PFSK-1 (cell line): ENCODE results near the gene MGLL.

Source experiments
- FOXP2 ChIP-seq: optimal IDR thresholded peaks from 2 replicates; pipeline ENCODE3; 2011; ENCODE audit warnings: borderline replicate concordance, control low read depth, inconsistent platforms; ENCODE audit not compliant: insufficient read depth; ENCODE audit errors: extremely low read length, extremely low read depth
- POLR2AphosphoS5 ChIP-seq: IDR thresholded peaks from 2 replicates; pipeline ENCODE4 v1.6.1; 2012; ENCODE audit warnings: low read depth, mild to moderate bottlenecking, control low read depth, low read length, moderate library complexity
- SIN3A ChIP-seq: IDR thresholded peaks from 2 replicates; pipeline ENCODE4 v1.6.1; 2012; ENCODE audit warnings: mild to moderate bottlenecking, low read length, moderate library complexity, borderline replicate concordance; ENCODE audit not compliant: insufficient read depth
- TAF1 ChIP-seq: IDR thresholded peaks from 2 replicates; pipeline ENCODE4 v1.6.1; 2012; ENCODE audit warnings: low read length, control low read depth, borderline replicate concordance; ENCODE audit not compliant: insufficient read depth
- TF ChIP-seq, protein P1 (sequence below), 2 experiments: IDR thresholded peaks; 2 replicates each; pipeline versions ENCODE4 v1.6.1 to v1.8.0; 2011 to 2012; ENCODE audit warnings: low read depth in 2 of 2, low read length in 2 of 2, control low read depth in 1 of 2, inconsistent platforms in 1 of 2, mild to moderate bottlenecking in 1 of 2, moderate library complexity in 1 of 2; ENCODE audit not compliant: insufficient read depth in 1 of 2

DNA sequence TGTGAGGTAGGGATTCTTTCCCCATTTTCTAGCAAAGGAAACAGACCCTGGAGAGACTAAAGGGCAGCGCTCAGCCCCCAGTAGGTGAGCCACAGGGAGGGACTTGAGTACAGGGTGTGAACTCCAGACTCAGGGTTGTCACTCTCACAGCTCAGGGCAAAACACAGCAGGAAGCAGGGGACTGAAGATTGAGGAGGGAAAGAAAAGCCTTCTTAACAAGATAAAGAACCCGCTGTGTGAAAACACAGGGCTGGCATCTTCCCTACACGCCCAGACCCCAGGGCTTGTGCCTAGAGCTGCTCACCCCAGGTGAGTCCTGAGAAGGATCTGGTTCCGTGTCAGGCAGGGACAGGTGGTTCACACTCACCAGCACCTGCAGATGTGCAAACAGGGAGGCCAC, 90.0 kb downstream of the MGLL start:
- no peak for TF ChIP-seq POLR2AphosphoS5
- TF ChIP-seq, protein P1, sequence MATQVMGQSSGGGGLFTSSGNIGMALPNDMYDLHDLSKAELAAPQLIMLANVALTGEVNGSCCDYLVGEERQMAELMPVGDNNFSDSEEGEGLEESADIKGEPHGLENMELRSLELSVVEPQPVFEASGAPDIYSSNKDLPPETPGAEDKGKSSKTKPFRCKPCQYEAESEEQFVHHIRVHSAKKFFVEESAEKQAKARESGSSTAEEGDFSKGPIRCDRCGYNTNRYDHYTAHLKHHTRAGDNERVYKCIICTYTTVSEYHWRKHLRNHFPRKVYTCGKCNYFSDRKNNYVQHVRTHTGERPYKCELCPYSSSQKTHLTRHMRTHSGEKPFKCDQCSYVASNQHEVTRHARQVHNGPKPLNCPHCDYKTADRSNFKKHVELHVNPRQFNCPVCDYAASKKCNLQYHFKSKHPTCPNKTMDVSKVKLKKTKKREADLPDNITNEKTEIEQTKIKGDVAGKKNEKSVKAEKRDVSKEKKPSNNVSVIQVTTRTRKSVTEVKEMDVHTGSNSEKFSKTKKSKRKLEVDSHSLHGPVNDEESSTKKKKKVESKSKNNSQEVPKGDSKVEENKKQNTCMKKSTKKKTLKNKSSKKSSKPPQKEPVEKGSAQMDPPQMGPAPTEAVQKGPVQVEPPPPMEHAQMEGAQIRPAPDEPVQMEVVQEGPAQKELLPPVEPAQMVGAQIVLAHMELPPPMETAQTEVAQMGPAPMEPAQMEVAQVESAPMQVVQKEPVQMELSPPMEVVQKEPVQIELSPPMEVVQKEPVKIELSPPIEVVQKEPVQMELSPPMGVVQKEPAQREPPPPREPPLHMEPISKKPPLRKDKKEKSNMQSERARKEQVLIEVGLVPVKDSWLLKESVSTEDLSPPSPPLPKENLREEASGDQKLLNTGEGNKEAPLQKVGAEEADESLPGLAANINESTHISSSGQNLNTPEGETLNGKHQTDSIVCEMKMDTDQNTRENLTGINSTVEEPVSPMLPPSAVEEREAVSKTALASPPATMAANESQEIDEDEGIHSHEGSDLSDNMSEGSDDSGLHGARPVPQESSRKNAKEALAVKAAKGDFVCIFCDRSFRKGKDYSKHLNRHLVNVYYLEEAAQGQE (IDR thresholded peaks at IDR 0.05; ENCODE audit: insufficient read depth in 1 of 2, low read depth in 2 of 2, low read length in 2 of 2): no peak
- no peak for TF ChIP-seq TAF1
- no peak for TF ChIP-seq SIN3A
- no peak for TF ChIP-seq FOXP2
